Caco-2 (cell line): ENCODE measurements around the gene CCM2. TPM values are rescaled to one million over a fixed set of nuclear protein-coding genes. Genes with fewer than 3 reads are reported as not detected.

Experiments used
- BruUV-seq: library from RNA; stranded (reverse); fragments of 400-500 nt; replicated peaks from 2 replicates; lab custom pipeline; 2021; lab: Mats Ljungman, UMichigan
- CTCF ChIA-PET: fragments of 300-600 bp; sonication (Branson Sonifier 250); formaldehyde crosslinking; loops from one replicate; lab custom pipeline; 2022; ENCODE audit warnings: antibody characterized with exemption; lab: Charles Lee
- POLR2A ChIA-PET: fragments of 300-600 bp; sonication (Branson Sonifier 250); formaldehyde crosslinking; loops from one replicate; lab custom pipeline; 2022; ENCODE audit warnings: antibody characterized with exemption; lab: Charles Lee
- DNase-seq, 2 experiments: peaks; one replicate each; pipeline versions ENCODE4 v3.0.0 to v3.0.0-alpha.2; 2020 to 2022
- H3K27me3 ChIP-seq: replicated peaks from 2 replicates; pipeline ENCODE4 v1.6.0; 2011; ENCODE audit warnings: low read length; ENCODE audit not compliant: control insufficient read depth, insufficient read depth
- H3K36me3 ChIP-seq: 2 replicates; pipeline ENCODE4 v1.5.1; 2011; ENCODE audit warnings: low read length; ENCODE audit not compliant: control insufficient read depth, insufficient read depth
- H3K4me1 ChIP-seq: fragments of 250-450 bp; sonication (Bioruptor Pico); 2 replicates; pipeline ENCODE4 v1.5.1; 2020; ENCODE audit warnings: mild to moderate bottlenecking
- H3K4me3 ChIP-seq: 2 replicates; pipeline ENCODE4 v1.5.1; 2011; ENCODE audit warnings: low read depth, mild to moderate bottlenecking, control low read depth, low read length
- H3K9me3 ChIP-seq: fragments of 250-450 bp; sonication (Bioruptor Pico); 2 replicates; pipeline ENCODE4 v1.5.1; 2020; ENCODE audit warnings: mild to moderate bottlenecking, moderate library complexity
- H3K27ac Mint-ChIP-seq: one replicate; pipeline ENCODE4 v1.8.0; 2022; ENCODE audit warnings: mixed read lengths; ENCODE audit not compliant: unreplicated experiment
- H3K27me3 Mint-ChIP-seq: one replicate; pipeline ENCODE4 v1.8.0; 2022; ENCODE audit warnings: mixed read lengths; ENCODE audit not compliant: insufficient read depth, unreplicated experiment
- H3K36me3 Mint-ChIP-seq: one replicate; pipeline ENCODE4 v1.8.0; 2022; ENCODE audit warnings: mild to moderate bottlenecking, mixed read lengths; ENCODE audit not compliant: insufficient read depth, unreplicated experiment
- H3K4me1 Mint-ChIP-seq: one replicate; pipeline ENCODE4 v1.8.0; 2022; ENCODE audit warnings: low read depth, mixed read lengths; ENCODE audit not compliant: unreplicated experiment
- H3K4me3 Mint-ChIP-seq: one replicate; pipeline ENCODE4 v1.8.0; 2022; ENCODE audit warnings: mild to moderate bottlenecking, moderate library complexity, mixed read lengths; ENCODE audit not compliant: unreplicated experiment
- H3K9me3 Mint-ChIP-seq: one replicate; pipeline ENCODE4 v1.8.0; 2022; ENCODE audit warnings: mixed read lengths; ENCODE audit not compliant: unreplicated experiment
- intact Hi-C: fragments of 100-400 bp; cut with micrococcal nuclease; formaldehyde crosslinking; loops from one replicate; pipeline ENCODE4 v1.10.0; 2022; ENCODE audit not compliant: unreplicated experiment
- total RNA-seq: library from RNA; stranded (reverse); gene quantifications from 2 replicates; pipeline ENCODE4 v1.2.3, GENCODE V29; 2022
- TF ChIP-seq, protein P1 (sequence below), 2 experiments: fragments of 200-600 bp in 1 of 2; IDR thresholded peaks; 1 replicate in 1 of 2; 2 replicates in 1 of 2; pipeline versions ENCODE4 v1.5.1 to v1.8.0; 2011 to 2022; ENCODE audit warnings: antibody characterized with exemption in 1 of 2, control low read depth in 1 of 2, inconsistent platforms in 1 of 2, low read depth in 1 of 2, low read length in 1 of 2, mild to moderate bottlenecking in 1 of 2, moderate library complexity in 1 of 2; ENCODE audit not compliant: insufficient read depth in 1 of 2, severe bottlenecking in 1 of 2, unreplicated experiment in 1 of 2

The CCM2 gene
- total RNA-seq, 1 experiment from 2014 or later, result 28.2 TPM

DNA sequence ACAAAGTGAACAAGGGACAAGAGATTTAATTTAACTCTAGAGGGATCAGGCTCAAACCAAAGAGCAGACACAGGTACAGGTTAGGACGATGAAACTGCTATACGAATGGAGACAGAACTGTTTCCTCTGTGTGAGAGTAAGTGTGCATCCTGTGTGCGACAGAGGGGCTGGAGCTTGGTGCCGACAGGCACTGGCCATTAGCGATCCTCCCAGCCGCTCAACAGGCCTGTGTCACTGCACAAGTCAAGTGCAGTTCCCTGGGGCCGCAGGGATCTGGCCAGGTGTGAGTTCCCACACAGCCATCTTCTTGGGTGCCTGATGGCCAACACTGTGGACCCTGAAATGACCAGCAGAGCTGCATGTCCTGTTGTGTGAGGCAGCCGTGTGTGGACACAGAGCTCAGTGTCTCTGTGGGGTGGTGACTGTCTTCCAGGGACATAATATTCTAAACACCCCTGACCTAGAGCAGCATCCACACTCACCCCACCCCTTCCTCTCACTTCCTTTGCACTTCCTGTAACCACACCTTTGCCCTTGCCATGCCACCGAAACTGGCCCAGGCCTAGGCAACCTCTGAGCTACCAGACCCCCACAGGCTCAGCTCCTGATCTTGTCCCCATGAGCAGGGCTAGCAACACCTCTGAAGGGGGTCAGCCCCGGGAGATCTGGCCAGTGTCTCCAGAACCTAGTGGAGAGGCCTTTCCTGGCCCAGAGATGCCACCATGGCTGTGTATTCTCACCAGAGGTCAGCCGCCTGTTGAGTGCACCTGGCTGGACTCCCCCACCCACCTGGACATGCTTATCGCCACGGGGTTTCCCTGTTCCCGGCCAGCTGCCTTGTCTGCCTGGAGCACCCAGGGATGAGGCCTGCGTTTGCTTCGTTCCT lies 123.2 kb downstream of the CCM2 start:
- Mint-ChIP-seq H3K27me3 (no peaks in the 10 kb centered on the region), H3K9me3 (no peaks in the 10 kb centered on the region)
- H3K4me1 ChIP-seq, result no peaks in the 10 kb centered on the region

DNA sequence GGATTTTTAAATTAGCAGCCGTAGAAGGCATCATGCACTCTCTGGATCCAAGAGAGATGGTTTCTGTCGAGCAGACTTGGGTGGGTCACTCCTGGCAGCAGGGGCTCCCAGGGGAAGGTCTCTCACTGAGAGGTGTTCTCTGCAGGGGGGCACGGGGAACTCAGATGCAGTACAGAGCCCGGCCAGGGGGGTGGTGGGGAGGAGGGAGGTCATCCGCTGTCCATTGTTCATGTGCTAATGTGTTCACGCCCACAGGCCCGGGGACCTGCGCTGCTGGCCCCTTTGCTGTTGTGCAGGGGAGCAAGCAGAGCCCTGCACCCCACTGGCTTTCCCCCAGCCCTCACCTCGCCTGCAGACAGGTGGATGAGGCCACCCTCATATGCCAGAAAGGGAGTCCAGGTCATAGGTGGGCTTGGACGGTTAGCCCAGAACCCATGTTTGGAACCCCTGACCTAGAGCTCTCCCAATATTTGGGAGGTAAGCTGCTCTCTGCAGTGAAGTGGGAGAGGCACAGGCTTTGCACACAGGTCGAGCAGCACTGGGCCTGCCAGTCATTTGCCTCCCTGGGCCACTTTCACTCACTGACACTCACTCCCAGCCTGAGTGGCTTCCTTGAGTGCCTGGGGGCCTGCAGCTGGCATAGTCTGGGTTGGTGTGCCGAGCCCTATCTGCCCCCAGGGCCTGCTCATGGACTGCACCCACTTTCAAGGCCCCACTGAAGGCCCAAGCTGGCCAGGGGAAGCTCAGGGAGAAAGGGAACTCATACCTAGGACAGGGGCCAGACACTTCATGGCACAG lies 124.1 kb downstream of the CCM2 start:
- Mint-ChIP-seq H3K4me3 (no peak overlapping the region), H3K27me3 (peaks cover 3% of the 10 kb centered on the region), H3K36me3 (no peaks in the 10 kb centered on the region), H3K4me1 (no peaks in the 10 kb centered on the region), H3K27ac (no peak overlapping the region), H3K9me3 (no peaks in the 10 kb centered on the region)
- intact Hi-C loops, result no loop called here
- no peaks in the 10 kb centered on the region for H3K27me3 ChIP-seq
- no peak for DNase-seq
- CTCF ChIA-PET, result no interaction called here
- POLR2A ChIA-PET, result no interaction called here
- H3K36me3 ChIP-seq, result no peaks in the 10 kb centered on the region
- TF ChIP-seq, protein P1, sequence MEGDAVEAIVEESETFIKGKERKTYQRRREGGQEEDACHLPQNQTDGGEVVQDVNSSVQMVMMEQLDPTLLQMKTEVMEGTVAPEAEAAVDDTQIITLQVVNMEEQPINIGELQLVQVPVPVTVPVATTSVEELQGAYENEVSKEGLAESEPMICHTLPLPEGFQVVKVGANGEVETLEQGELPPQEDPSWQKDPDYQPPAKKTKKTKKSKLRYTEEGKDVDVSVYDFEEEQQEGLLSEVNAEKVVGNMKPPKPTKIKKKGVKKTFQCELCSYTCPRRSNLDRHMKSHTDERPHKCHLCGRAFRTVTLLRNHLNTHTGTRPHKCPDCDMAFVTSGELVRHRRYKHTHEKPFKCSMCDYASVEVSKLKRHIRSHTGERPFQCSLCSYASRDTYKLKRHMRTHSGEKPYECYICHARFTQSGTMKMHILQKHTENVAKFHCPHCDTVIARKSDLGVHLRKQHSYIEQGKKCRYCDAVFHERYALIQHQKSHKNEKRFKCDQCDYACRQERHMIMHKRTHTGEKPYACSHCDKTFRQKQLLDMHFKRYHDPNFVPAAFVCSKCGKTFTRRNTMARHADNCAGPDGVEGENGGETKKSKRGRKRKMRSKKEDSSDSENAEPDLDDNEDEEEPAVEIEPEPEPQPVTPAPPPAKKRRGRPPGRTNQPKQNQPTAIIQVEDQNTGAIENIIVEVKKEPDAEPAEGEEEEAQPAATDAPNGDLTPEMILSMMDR (IDR thresholded peaks at IDR 0.05; ENCODE audit: insufficient read depth in 1 of 2, low read depth in 1 of 2, low read length in 1 of 2, severe bottlenecking in 1 of 2, unreplicated experiment in 1 of 2), result no peak
- H3K4me3 ChIP-seq, result no peak overlapping the region
- H3K4me1 ChIP-seq, result no peaks in the 10 kb centered on the region
- no peaks in the 10 kb centered on the region for H3K9me3 ChIP-seq
- BruUV-seq, result no TSS peak

More for the DNA sequence above, 123.2 kb downstream of the CCM2 start:
- no TSS peak for BruUV-seq
- DNase-seq, result no peak
- no peak overlapping the region for H3K27ac Mint-ChIP-seq
- Histone ChIP-seq H3K36me3 (no peaks in the 10 kb centered on the region), H3K4me3 (no peak overlapping the region), H3K9me3 (no peaks in the 10 kb centered on the region), H3K27me3 (no peaks in the 10 kb centered on the region)
- H3K36me3 Mint-ChIP-seq, result no peaks in the 10 kb centered on the region
- no peak overlapping the region for H3K4me3 Mint-ChIP-seq
- no peaks in the 10 kb centered on the region for H3K4me1 Mint-ChIP-seq
- TF ChIP-seq, protein P1 (IDR thresholded peaks at IDR 0.05; ENCODE audit: insufficient read depth in 1 of 2, low read depth in 1 of 2, low read length in 1 of 2, severe bottlenecking in 1 of 2, unreplicated experiment in 1 of 2), result no peak
- ChIA-PET POLR2A (no interaction called here), CTCF (interaction anchor here (0.7 kb wide), 1 partner anchor 13 kb away, joined by 3 read pairs; no protein-coding TSS in a partner anchor)
- intact Hi-C loops, result no loop called here

DNA sequence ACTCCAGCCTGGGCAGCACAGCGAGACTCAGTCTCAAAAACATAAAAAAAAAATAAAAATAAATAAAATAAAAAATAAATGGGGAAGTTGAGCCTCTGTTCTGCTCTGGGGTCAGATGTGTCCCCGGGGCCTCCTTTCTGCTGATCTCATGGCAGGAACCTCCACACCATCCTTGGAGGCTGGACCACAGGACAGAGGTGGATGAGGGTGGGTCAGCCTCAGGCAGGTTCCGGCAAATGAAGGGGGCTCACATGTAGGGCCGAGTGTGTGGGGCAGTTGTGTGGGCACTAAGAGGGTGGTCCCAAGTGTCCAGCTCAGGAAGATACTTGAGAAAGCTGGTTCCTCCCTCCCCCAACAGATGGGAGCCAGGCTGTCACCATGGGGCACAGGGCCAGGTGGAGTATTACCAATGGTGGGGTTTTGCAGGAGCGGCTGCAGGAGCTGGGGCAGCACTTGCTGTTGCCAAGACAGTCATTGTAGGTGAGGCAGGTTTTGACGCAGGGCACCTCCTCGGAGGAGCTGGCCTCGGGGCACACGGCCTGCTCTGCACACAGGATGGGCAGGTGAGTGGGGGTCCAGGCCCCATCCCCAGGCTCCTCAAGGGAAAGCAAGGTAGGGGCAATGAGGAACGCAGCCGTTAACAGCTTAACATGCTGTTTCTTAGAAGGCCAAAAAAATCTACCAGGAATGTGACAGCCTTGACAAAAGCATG lies 125.3 kb downstream of the CCM2 start:
- POLR2A ChIA-PET, result no interaction called here
- H3K4me3 ChIP-seq, result no peak overlapping the region
- TF ChIP-seq, protein P1 (IDR thresholded peaks at IDR 0.05; ENCODE audit: insufficient read depth in 1 of 2, low read depth in 1 of 2, low read length in 1 of 2, severe bottlenecking in 1 of 2, unreplicated experiment in 1 of 2), result no peak
- H3K27me3 ChIP-seq, result no peaks in the 10 kb centered on the region
- Mint-ChIP-seq H3K36me3 (no peaks in the 10 kb centered on the region), H3K4me3 (no peak overlapping the region), H3K27ac (no peak overlapping the region), H3K4me1 (no peaks in the 10 kb centered on the region), H3K27me3 (peaks cover 9% of the 10 kb centered on the region), H3K9me3 (no peaks in the 10 kb centered on the region)
- no peaks in the 10 kb centered on the region for H3K36me3 ChIP-seq
- intact Hi-C loops, result no loop called here
- BruUV-seq, result no TSS peak
- H3K4me1 ChIP-seq, result no peaks in the 10 kb centered on the region
- DNase-seq, result no peak
- CTCF ChIA-PET, result no interaction called here
- no peaks in the 10 kb centered on the region for H3K9me3 ChIP-seq
